Skeletal muscle tissue (tissue), 4 donors: ENCODE measurements around the gene TFCP2L1. TPM values are rescaled to one million over a fixed set of nuclear protein-coding genes. Genes with fewer than 3 reads are reported as not detected.

Source experiments
- H3K27ac ChIP-seq: one replicate; pipeline ENCODE4 v1.7.0; 2013; ENCODE audit warnings: mild to moderate bottlenecking, low read depth, low read length, inconsistent platforms
- H3K27me3 ChIP-seq, 3 donors: one replicate each; pipeline ENCODE4 v1.7.0; 2013; ENCODE audit warnings: low read length in 3 of 3; ENCODE audit not compliant: control insufficient read depth in 3 of 3, insufficient read depth in 3 of 3
- H3K36me3 ChIP-seq, 3 donors: one replicate each; pipeline ENCODE4 v1.7.0; 2013; ENCODE audit warnings: low read length in 3 of 3; ENCODE audit not compliant: control insufficient read depth in 3 of 3, insufficient read depth in 3 of 3
- H3K4me1 ChIP-seq, 3 donors: one replicate each; pipeline ENCODE4 v1.7.0; 2013; ENCODE audit warnings: low read length in 3 of 3, mild to moderate bottlenecking in 3 of 3; ENCODE audit not compliant: control insufficient read depth in 3 of 3, insufficient read depth in 3 of 3
- H3K4me3 ChIP-seq, 3 donors: one replicate each; pipeline ENCODE4 v1.7.0; 2013; ENCODE audit warnings: low read length in 3 of 3
- H3K9ac ChIP-seq, 3 donors: one replicate each; pipeline ENCODE4 v1.7.0; 2013; ENCODE audit warnings: low read length in 3 of 3, mild to moderate bottlenecking in 3 of 3, moderate library complexity in 2 of 3, low read depth in 1 of 3
- H3K9me3 ChIP-seq, 3 donors: one replicate each; pipeline ENCODE4 v1.7.0; 2013; ENCODE audit warnings: low read length in 3 of 3; ENCODE audit not compliant: control insufficient read depth in 3 of 3
- total RNA-seq: library from RNA; depleted of rRNA; stranded (reverse); fragments of >200 nt; gene quantifications from one replicate; pipeline ENCODE4 v1.2.3, GENCODE V29; 2014
- donor health status: Osteomylitis.

The TFCP2L1 gene
- total RNA-seq, 1 donor from 2014 or later: under 0.01 TPM

GRCh38 chr2:121171625-121172119 lies 113.3 kb downstream of the TFCP2L1 start:
- H3K4me1 ChIP-seq: peaks cover 0 to 3% (median 0%) of the 10 kb centered on the region in 3 donors
- no peak overlapping the region for H3K4me3 ChIP-seq
- H3K36me3 ChIP-seq: no peaks in the 10 kb centered on the region
- H3K9me3 ChIP-seq: peaks cover 0 to 2% (median 0%) of the 10 kb centered on the region in 3 donors
- H3K27ac ChIP-seq: no peak overlapping the region
- H3K27me3 ChIP-seq: peaks cover 2 to 14% (median 5%) of the 10 kb centered on the region in 3 donors
- H3K9ac ChIP-seq: no peak overlapping the region

- H3K4me1 ChIP-seq: peaks cover 0 to 3% (median 0%) of the 10 kb centered on the region in 3 donors
- H3K27ac ChIP-seq: no peak overlapping the region
- no peak overlapping the region for H3K4me3 ChIP-seq
- H3K9ac ChIP-seq: no peak overlapping the region
- peaks cover 0 to 2% (median 0%) of the 10 kb centered on the region in 3 donors for H3K9me3 ChIP-seq
- H3K36me3 ChIP-seq: no peaks in the 10 kb centered on the region
- peaks cover 2 to 14% (median 5%) of the 10 kb centered on the region in 3 donors for H3K27me3 ChIP-seq
Measured at GRCh38 chr2:121170577-121170976, 114.4 kb downstream of the TFCP2L1 start.

- Histone ChIP-seq H3K9ac (no peak overlapping the region), H3K27me3 (peaks cover 0 to 4% (median 0%) of the 10 kb centered on the region in 3 donors), H3K4me3 (no peak overlapping the region), H3K9me3 (peaks cover 0 to 3% (median 2%) of the 10 kb centered on the region in 3 donors), H3K4me1 (no peaks in the 10 kb centered on the region), H3K27ac (no peak overlapping the region), H3K36me3 (no peaks in the 10 kb centered on the region)
Measured at GRCh38 chr2:121167411-121167810, 117.6 kb downstream of the TFCP2L1 start.

Other genes starting within 250 kb of the TFCP2L1 start
- not detected for gene RNU4ATAC, start 245.7 kb upstream of the TFCP2L1 start, total RNA-seq